GM06990 (cell line): Measurements from ENCODE around the gene C1RL.
A peak's percentile ranks its signal among the peaks of the same experiment; 100 is the strongest.

Source experiments
- DNase-seq: peaks from one replicate; pipeline ENCODE4 v3.0.0-alpha.2; 2011; ENCODE audit not compliant: insufficient read length; ENCODE audit errors: extremely low read depth
- H3K27me3 ChIP-seq: replicated peaks from 2 replicates; pipeline ENCODE4 v1.6.0; 2011; ENCODE audit warnings: low read length; ENCODE audit not compliant: control insufficient read depth, insufficient read depth
- H3K36me3 ChIP-seq: 2 replicates; pipeline ENCODE4 v1.5.1; 2011; ENCODE audit warnings: low read length; ENCODE audit not compliant: control insufficient read depth, insufficient read depth
- H3K4me3 ChIP-seq: replicated peaks from 2 replicates; pipeline ENCODE4 v1.5.1; 2011; ENCODE audit warnings: low read depth, mild to moderate bottlenecking, control low read depth, low read length
- CTCF ChIP-seq: IDR thresholded peaks from 2 replicates; pipeline ENCODE4 v1.5.1; 2011; ENCODE audit warnings: low read length, control low read depth, mild to moderate bottlenecking, inconsistent platforms; ENCODE audit not compliant: insufficient read depth, poor library complexity, severe bottlenecking

C1RL gene

GRCh38 chr12:7081037-7081436 is 28.0 kb downstream of the C1RL start:
- Histone ChIP-seq H3K36me3 (no peaks in the 10 kb centered on the region), H3K4me3 (no peak overlapping the region), H3K27me3 (no peaks in the 10 kb centered on the region)
- no peak for TF ChIP-seq CTCF
- no peak for DNase-seq

DNA sequence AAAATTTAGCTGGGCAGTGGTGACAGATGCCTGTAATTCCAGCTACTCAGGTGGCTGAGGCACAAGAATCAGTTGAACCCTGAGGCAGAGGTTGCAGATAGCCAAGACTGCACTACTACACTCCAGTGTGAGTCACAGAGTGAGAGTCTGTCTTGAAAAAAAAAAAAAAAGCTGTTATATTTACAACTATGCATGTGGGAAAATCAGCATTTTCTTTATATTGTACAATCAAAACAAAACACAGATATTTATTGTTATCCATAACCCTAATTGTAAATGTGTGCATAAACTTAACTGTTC is 29.2 kb downstream of the C1RL start:
- Histone ChIP-seq H3K36me3 (no peaks in the 10 kb centered on the region), H3K27me3 (no peaks in the 10 kb centered on the region), H3K4me3 (no peak overlapping the region)
- TF ChIP-seq CTCF = no peak
- no peak for DNase-seq

GRCh38 chr12:7078163-7078562 is 30.9 kb downstream of the C1RL start:
- Histone ChIP-seq H3K4me3 (no peak overlapping the region), H3K36me3 (no peaks in the 10 kb centered on the region), H3K27me3 (no peaks in the 10 kb centered on the region)
- DNase-seq = no peak
- TF ChIP-seq CTCF = peak; percentile 14

GRCh38 chr12:7076493-7076892 is 32.5 kb downstream of the C1RL start:
- TF ChIP-seq CTCF = no peak
- H3K36me3 ChIP-seq = no peaks in the 10 kb centered on the region
- no peaks in the 10 kb centered on the region for H3K27me3 ChIP-seq
- no peak for DNase-seq
- no peak overlapping the region for H3K4me3 ChIP-seq

DNA sequence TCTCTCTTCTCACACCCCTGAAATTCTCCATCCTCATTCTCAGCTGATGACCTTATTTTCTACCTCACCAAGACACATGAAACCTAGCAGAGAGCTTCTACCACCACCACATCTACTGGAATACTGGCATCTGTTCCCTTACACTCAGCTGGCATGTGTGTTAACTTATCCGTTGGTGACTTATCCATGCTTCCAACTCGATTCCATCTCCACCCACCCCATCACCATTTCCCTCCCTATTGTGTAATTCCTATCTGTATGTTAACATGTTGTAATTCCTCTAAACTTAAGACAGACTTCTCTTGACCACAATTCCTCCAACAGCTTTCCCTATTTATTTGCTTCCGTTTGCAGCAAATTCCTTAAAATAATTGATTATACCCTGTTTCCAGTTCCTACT is 33.1 kb downstream of the C1RL start:
- Histone ChIP-seq H3K27me3 (no peaks in the 10 kb centered on the region), H3K36me3 (no peaks in the 10 kb centered on the region), H3K4me3 (no peak overlapping the region)
- DNase-seq = no peak
- no peak for TF ChIP-seq CTCF

DNA sequence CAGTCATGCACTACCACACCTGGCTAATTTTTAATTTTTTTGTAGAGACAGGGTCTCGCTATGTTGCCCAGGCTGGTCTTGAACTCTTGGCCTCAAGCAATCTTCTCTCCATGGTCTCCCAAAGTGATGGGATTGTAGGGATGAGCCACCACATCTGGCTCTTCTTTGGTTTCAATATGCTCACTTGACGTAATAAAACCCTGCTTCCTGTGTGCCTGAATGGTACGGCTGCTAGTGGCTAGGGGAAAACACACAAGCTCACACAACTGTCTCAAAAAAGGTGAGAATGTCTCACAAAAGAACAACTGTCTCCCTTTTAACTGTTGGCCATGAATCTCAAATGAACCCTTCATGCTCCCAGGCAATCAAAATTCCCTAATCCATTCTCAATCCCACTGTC is 33.5 kb downstream of the C1RL start:
- H3K36me3 ChIP-seq = no peaks in the 10 kb centered on the region
- no peak overlapping the region for H3K4me3 ChIP-seq
- TF ChIP-seq CTCF = no peak
- DNase-seq = no peak
- no peaks in the 10 kb centered on the region for H3K27me3 ChIP-seq
